GM19455 (cell line): ENCODE measurements around the gene NAGPA.
"Not testable (repeated sequence)": the region's sequence is repeated elsewhere in the genome, so short reads cannot be mapped to it uniquely, and the experiment has no call there.

ENCODE experiments used
- ATAC-seq: cut with Tn5 transposase; IDR thresholded peaks from one replicate; pipeline ENCODE4 v1.9.1; 2021; ENCODE audit not compliant: unreplicated experiment

NAGPA gene

GRCh38 chr16:5062051-5062450, 28.3 kb upstream of the NAGPA start:
- ATAC-seq = no peak

- ATAC-seq = no peak
These were observed 26.4 kb upstream of the NAGPA start for GRCh38 chr16:5060073-5060641.

- no peak for ATAC-seq
These were observed 25.8 kb upstream of the NAGPA start for GRCh38 chr16:5059386-5060072.

GRCh38 chr16:5058476-5058875, 24.7 kb upstream of the NAGPA start:
- no peak for ATAC-seq

- ATAC-seq = no peak
These were observed 22.6 kb upstream of the NAGPA start for GRCh38 chr16:5056352-5056751.

- ATAC-seq = no peak
These were observed 21.4 kb upstream of the NAGPA start for GRCh38 chr16:5054876-5055865.

- no peak for ATAC-seq
These were observed 13.2 kb upstream of the NAGPA start for GRCh38 chr16:5046914-5047313.

- no peak for ATAC-seq
These were observed 11.9 kb upstream of the NAGPA start for GRCh38 chr16:5045499-5046115.

GRCh38 chr16:5044581-5044980, 10.8 kb upstream of the NAGPA start:
- ATAC-seq = not testable (repeated sequence)

GRCh38 chr16:5044011-5044540, 10.3 kb upstream of the NAGPA start:
- no peak for ATAC-seq

- ATAC-seq = no peak
These were observed 8.9 kb upstream of the NAGPA start for GRCh38 chr16:5042574-5043171.

- ATAC-seq = no peak
These were observed 7.9 kb upstream of the NAGPA start for GRCh38 chr16:5041600-5042133.

GRCh38 chr16:5040451-5040850, 6.7 kb upstream of the NAGPA start:
- ATAC-seq = no peak

GRCh38 chr16:5036228-5037156, 2.8 kb upstream of the NAGPA start:
- no peak for ATAC-seq

- no peak for ATAC-seq
These were observed 2.1 kb upstream of the NAGPA start for GRCh38 chr16:5035909-5036227.

GRCh38 chr16:5034167-5034523, 410 bp upstream of the NAGPA start:
- ATAC-seq = no peak

- no peak for ATAC-seq
These were observed 977 bp downstream of the NAGPA start for GRCh38 chr16:5032748-5033167.

GRCh38 chr16:5031601-5032000, 2.1 kb downstream of the NAGPA start:
- no peak for ATAC-seq

- no peak for ATAC-seq
These were observed 3.4 kb downstream of the NAGPA start for GRCh38 chr16:5030251-5030870.
